ENCODE measurements around the gene EPN1. TPM values are rescaled to one million over a fixed set of nuclear protein-coding genes. Genes with fewer than 3 reads are reported as not detected.

The EPN1 gene
- total and polyA plus RNA-seq, 9 of the 15 experiments (the other 6 are each of a cell fraction or from before 2014, with no cell fraction given) = 0.08 to 138 (median 12.7) TPM

GRCh38 chr19:55653651-55654322 is 21.2 kb upstream of the EPN1 start (continued):
- 0 out of 4 replicates have a peak, but pooled peaks of 1 of the 2 experiments have one; percentile 40 for TF ChIP-seq BCLAF1 (IDR thresholded peaks at IDR 0.05; ENCODE audit: borderline replicate concordance in 1 of 2, control insufficient read depth in 1 of 2, low read depth in 2 of 2, low read length in 1 of 2)
- peak; percentile 98 for TF ChIP-seq ZBTB2 (IDR thresholded peaks at IDR 0.05)
- no peak for TF ChIP-seq ZFP36 (IDR thresholded peaks at IDR 0.05; ENCODE audit: low read depth, low read length, partially characterized antibody)
- no peak for TF ChIP-seq SREBF1 (IDR thresholded peaks at IDR 0.05; ENCODE audit: borderline replicate concordance, low read depth, low read length)
- TF ChIP-seq AFF1 (IDR thresholded peaks at IDR 0.05; ENCODE audit: low read depth in 1 of 2, partially characterized antibody in 2 of 2) = peak; percentile 41 to 56
- TF ChIP-seq ZNF644 (tag; IDR thresholded peaks at IDR 0.05; ENCODE audit: low read depth) = no peak
- TF ChIP-seq L3MBTL2 (IDR thresholded peaks at IDR 0.05) = peak; percentile 84
- TF ChIP-seq STAT5B (CRISPR knock-in tag; IDR thresholded peaks at IDR 0.05) = no peak
- TF ChIP-seq TAL1 (IDR thresholded peaks at IDR 0.05) = peak; percentile 27; the same call in 1 of the 2 replicates
- no peak for TF ChIP-seq ZNF133 (CRISPR knock-in tag; IDR thresholded peaks at IDR 0.05)
- peak; percentile 67; the same call in 1 of the 2 replicates for TF ChIP-seq THRB (CRISPR knock-in tag; conservative IDR thresholded peaks at IDR 0.05)
- no peak for TF ChIP-seq KDM1A (IDR thresholded peaks at IDR 0.05)
- peak; percentile 60; the same call in 1 of the 2 replicates for TF ChIP-seq CREB3L1 (IDR thresholded peaks at IDR 0.05; ENCODE audit: borderline replicate concordance, low read depth)
- TF ChIP-seq ARID2 (IDR thresholded peaks at IDR 0.05) = 0 out of 2 replicates have a peak, but pooled peaks have one; percentile 9
- TF ChIP-seq ZNF174 (CRISPR knock-in tag; IDR thresholded peaks at IDR 0.05) = no peak
- TF ChIP-seq ZBED1 (IDR thresholded peaks at IDR 0.05) = no peak
